ENCODE results near the gene KNG1. TPM values are rescaled to one million over a fixed set of nuclear protein-coding genes. Genes with fewer than 3 reads are reported as not detected.

Gene KNG1
- total and polyA plus RNA-seq, 7 donors: 0.16 to 0.26 TPM; not detected in 5

DNA sequence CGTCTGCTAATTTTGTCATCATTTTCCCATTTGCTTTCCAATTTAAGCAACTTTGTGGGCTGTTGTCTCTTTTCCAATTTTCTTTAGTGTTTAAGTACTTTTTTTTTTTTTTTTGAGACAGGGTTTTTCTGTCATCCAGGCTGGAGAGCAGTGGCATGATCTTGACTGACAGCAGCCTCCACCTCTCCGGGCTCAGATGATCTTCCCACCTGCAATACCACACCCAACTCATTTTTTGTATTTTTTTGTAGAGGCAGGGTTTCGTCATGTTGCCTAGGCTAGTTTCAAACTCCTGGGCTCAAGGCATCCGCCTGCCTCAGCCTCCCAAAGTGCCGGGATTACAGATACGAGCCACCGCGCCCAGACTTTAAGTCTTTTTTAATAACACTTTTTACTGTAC is 40.1 kb downstream of the KNG1 start:
- no peaks in the 10 kb centered on the region for H3K36me3 ChIP-seq (ENCODE audit: insufficient read depth in 1 of 2, low read depth in 1 of 2)
- 86 to 89% (median 86%) methylated on average over 8 of the region's 8 CpGs for WGBS, 3 donors
- intact Hi-C loops (cut with DNase I): no loop called here
- ATAC-seq (no peak), DNase-seq (no peak)
- no peaks in the 10 kb centered on the region for H3K9me3 ChIP-seq
- H3K4me3 ChIP-seq: no peak overlapping the region
- H3K27ac ChIP-seq: no peak overlapping the region
- H3K27me3 ChIP-seq (ENCODE audit: insufficient read depth in 3 of 3, low read length in 2 of 3): peaks cover 0 to 1% (median 0%) of the 10 kb centered on the region in 3 donors
- TF ChIP-seq, protein P1, sequence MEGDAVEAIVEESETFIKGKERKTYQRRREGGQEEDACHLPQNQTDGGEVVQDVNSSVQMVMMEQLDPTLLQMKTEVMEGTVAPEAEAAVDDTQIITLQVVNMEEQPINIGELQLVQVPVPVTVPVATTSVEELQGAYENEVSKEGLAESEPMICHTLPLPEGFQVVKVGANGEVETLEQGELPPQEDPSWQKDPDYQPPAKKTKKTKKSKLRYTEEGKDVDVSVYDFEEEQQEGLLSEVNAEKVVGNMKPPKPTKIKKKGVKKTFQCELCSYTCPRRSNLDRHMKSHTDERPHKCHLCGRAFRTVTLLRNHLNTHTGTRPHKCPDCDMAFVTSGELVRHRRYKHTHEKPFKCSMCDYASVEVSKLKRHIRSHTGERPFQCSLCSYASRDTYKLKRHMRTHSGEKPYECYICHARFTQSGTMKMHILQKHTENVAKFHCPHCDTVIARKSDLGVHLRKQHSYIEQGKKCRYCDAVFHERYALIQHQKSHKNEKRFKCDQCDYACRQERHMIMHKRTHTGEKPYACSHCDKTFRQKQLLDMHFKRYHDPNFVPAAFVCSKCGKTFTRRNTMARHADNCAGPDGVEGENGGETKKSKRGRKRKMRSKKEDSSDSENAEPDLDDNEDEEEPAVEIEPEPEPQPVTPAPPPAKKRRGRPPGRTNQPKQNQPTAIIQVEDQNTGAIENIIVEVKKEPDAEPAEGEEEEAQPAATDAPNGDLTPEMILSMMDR (IDR thresholded peaks at IDR 0.05): no peak
- H3K4me1 ChIP-seq: no peaks in the 10 kb centered on the region

DNA sequence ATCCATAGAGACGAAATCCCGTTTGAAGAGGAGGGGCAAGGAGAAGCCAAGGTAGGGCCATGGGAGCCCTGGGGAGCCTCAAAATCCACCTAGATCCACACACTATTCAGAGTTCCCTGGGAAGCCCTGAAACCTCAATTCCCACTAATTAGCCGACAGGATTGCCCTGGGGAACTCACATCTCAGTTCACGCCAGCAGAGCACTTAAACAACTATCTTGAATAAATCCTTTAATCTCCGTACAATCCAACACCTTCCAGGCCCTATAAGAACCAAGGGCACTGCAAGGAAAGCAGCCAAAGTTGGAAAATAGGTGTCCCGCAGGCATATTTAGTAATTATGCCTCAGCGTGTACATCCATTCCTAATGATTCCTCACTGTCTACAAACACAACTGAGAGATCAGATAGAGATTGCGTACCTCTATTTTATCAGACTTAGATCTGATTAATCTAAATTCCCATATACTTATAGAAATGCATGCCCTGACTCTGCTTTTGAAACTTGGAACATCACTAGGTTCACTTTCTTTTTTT is 40.6 kb downstream of the KNG1 start:
- Histone ChIP-seq H3K27ac (no peak overlapping the region), H3K9me3 (no peaks in the 10 kb centered on the region), H3K4me3 (no peak overlapping the region), H3K27me3 (ENCODE audit: insufficient read depth in 3 of 3, low read length in 2 of 3) (peaks cover 0 to 1% (median 0%) of the 10 kb centered on the region in 3 donors), H3K4me1 (no peaks in the 10 kb centered on the region), H3K36me3 (ENCODE audit: insufficient read depth in 1 of 2, low read depth in 1 of 2) (no peaks in the 10 kb centered on the region)
- intact Hi-C loops (cut with DNase I): no loop called here
- TF ChIP-seq, protein P1 (IDR thresholded peaks at IDR 0.05): no peak
- DNase-seq: no peak
- WGBS, 3 donors: 65 to 76% (median 68%) methylated on average over 8 of the region's 8 CpGs
- ATAC-seq: no peak

DNA sequence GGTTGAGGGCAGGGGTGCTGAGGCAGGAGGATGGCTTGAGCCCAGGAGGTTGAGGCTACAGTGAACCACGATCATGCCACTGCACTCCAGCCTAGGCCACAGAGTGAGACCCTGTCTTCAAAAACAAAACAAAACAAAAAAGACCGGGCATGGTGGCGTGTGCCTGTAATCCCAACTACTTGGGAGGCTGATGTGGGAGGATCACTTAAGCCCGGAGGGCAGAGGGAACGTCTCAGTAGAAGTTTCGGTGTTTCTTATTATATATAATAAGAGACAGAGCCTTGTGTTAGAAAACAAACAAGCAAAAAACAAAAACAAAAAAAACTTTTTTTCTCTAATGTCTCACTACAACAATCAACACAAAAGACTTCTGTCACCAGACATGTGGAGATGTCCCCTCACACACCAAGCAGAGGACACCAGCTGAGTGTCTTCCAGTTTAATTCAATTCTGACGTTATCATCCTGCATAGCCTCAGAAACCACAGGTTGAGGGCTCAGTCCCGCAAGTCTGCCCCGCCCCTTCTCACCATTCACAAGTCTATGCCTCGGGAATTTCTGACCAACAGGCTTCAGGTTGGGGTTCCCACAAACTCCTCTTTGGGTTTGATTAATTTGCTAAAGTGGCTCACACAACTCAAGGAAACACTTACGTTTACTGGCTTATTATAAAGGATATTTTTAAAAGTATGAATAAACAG is 42.2 kb downstream of the KNG1 start:
- no peaks in the 10 kb centered on the region for H3K9me3 ChIP-seq
- ATAC-seq (no peak), DNase-seq (no peak)
- H3K36me3 ChIP-seq (ENCODE audit: insufficient read depth in 1 of 2, low read depth in 1 of 2): no peaks in the 10 kb centered on the region
- no peaks in the 10 kb centered on the region for H3K4me1 ChIP-seq
- intact Hi-C loops (cut with DNase I): no loop called here
- peaks cover 0 to 1% (median 0%) of the 10 kb centered on the region in 3 donors for H3K27me3 ChIP-seq (ENCODE audit: insufficient read depth in 3 of 3, low read length in 2 of 3)
- H3K27ac ChIP-seq: no peak overlapping the region
- 72 to 82% (median 78%) methylated on average over 11 of the region's 11 CpGs for WGBS, 3 donors
- TF ChIP-seq, protein P1 (IDR thresholded peaks at IDR 0.05): no peak
- H3K4me3 ChIP-seq: no peak overlapping the region

DNA sequence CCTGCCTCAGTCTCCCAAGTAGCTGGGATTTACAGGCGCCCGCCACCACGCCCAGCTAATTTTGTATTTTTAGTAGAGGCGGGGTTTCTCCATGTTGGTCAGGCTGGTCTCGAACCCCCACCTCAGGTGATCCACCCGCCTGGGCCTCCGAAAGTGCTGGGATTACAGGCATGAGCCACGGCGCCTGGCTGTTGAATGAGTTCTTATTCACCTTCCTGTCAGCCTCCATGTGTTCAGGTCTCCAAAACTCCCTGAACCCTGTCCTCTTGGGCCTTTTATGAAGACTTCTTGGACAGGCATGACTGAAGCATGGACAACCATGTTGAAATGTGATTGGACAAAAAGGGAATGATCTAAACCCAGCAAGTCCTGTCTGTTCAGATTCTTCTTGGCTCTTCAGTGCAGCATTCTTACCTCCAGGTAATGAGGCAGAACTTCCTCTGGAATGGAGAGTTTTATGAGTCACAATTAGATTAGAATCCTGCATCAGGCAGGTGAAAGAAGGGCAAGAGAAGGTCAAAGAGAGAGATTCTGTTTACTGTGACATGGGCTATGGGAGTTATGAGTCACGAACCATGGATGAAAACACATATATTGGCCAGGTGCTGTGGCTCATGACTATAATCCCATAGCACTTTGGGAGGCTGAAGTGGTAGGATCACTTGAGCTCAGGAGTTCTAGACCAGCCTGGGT is 43.1 kb downstream of the KNG1 start:
- 92 to 95% (median 92%) methylated on average over 10 of the region's 10 CpGs for WGBS, 3 donors
- no peak for ATAC-seq
- intact Hi-C loops (cut with DNase I): no loop called here

More for the DNA sequence above, 43.1 kb downstream of the KNG1 start:
- TF ChIP-seq, protein P1 (IDR thresholded peaks at IDR 0.05): no peak
- Histone ChIP-seq H3K4me3 (no peak overlapping the region), H3K27me3 (ENCODE audit: insufficient read depth in 3 of 3, low read length in 2 of 3) (peaks cover 0 to 1% (median 0%) of the 10 kb centered on the region in 3 donors), H3K36me3 (ENCODE audit: insufficient read depth in 1 of 2, low read depth in 1 of 2) (no peaks in the 10 kb centered on the region), H3K4me1 (no peaks in the 10 kb centered on the region), H3K27ac (no peak overlapping the region), H3K9me3 (no peaks in the 10 kb centered on the region)
- no peak for DNase-seq

Measured in psoas muscle (tissue), 8 donors.